K562 (cell line): ENCODE results near the gene RPL28. TPM values are rescaled to one million over a fixed set of nuclear protein-coding genes. Genes with fewer than 3 reads are reported as not detected.

ENCODE experiments used
- BRD4 ChIP-seq: fragments of 200-600 bp; sonication (generic); IDR thresholded peaks from 2 replicates; pipeline ENCODE4 v1.6.1; 2017; ENCODE audit warnings: inconsistent platforms
- CHAMP1 ChIP-seq: fragments of 450-650 bp; IDR thresholded peaks from 2 replicates; pipeline ENCODE4 v1.6.1; 2016; ENCODE audit warnings: mild to moderate bottlenecking
- CREB3L1 ChIP-seq: fragments of 450-650 bp; IDR thresholded peaks from 2 replicates; pipeline ENCODE4 v1.6.1; 2014; ENCODE audit warnings: low read depth, mild to moderate bottlenecking, moderate library complexity, borderline replicate concordance
- EP300 ChIP-seq: IDR thresholded peaks from 2 replicates; pipeline ENCODE4 v1.6.1; 2012; ENCODE audit warnings: low read length, improper control_type of control experiment
- FOXO4 ChIP-seq: fragments of 450-650 bp; formaldehyde crosslinking; IDR thresholded peaks from 2 replicates; pipeline ENCODE4 v1.4.0; 2020; ENCODE audit warnings: mild to moderate bottlenecking, moderate library complexity
- GTF3C2 ChIP-seq: IDR thresholded peaks from 3 replicates; pipeline ENCODE4 v1.6.1; 2011; ENCODE audit warnings: borderline replicate concordance, mild to moderate bottlenecking, moderate library complexity; ENCODE audit not compliant: insufficient read length; ENCODE audit errors: extremely low read depth
- HDAC8 ChIP-seq: fragments of 450-650 bp; IDR thresholded peaks from 2 replicates; pipeline ENCODE4 v1.6.1; 2016; ENCODE audit warnings: mild to moderate bottlenecking, missing genetic modification characterization, moderate library complexity, missing compliant biosample characterization
- IRF2 ChIP-seq: sonication (generic); formaldehyde crosslinking; IDR thresholded peaks from 2 replicates; pipeline ENCODE4 v1.8.1; 2022; ENCODE audit warnings: mild to moderate bottlenecking, missing genetic modification reagents
- LEF1 ChIP-seq: fragments of 450-650 bp; IDR thresholded peaks from 2 replicates; pipeline ENCODE4 v1.6.1; 2016; ENCODE audit warnings: mild to moderate bottlenecking
- PYGO2 ChIP-seq: fragments of 450-650 bp; IDR thresholded peaks from 2 replicates; pipeline ENCODE4 v1.6.1; 2016; ENCODE audit warnings: mild to moderate bottlenecking, missing genetic modification characterization, moderate library complexity, missing compliant biosample characterization
- RFX1 ChIP-seq: fragments of 450-650 bp; IDR thresholded peaks from 2 replicates; pipeline ENCODE4 v1.6.1; 2016; ENCODE audit warnings: mild to moderate bottlenecking, moderate library complexity
- RUNX1 ChIP-seq: sonication (generic); IDR thresholded peaks from 2 replicates; pipeline ENCODE4 v1.6.1; 2016; ENCODE audit warnings: antibody characterized with exemption, low read depth
- SIN3B ChIP-seq: fragments of 450-650 bp; IDR thresholded peaks from 2 replicates; pipeline ENCODE4 v1.6.1; 2017; ENCODE audit warnings: low read depth, mild to moderate bottlenecking, moderate library complexity
- SIRT6 ChIP-seq: IDR thresholded peaks from one replicate; pipeline ENCODE4 v1.6.1; 2012; ENCODE audit warnings: low read depth, mild to moderate bottlenecking, control low read depth, inconsistent platforms, low read length, moderate library complexity
- TAF15 ChIP-seq: fragments of 200-400 bp; formaldehyde crosslinking; IDR thresholded peaks from 2 replicates; pipeline ENCODE4 v1.6.1; 2017; ENCODE audit warnings: mild to moderate bottlenecking, low read depth, low read length, moderate library complexity
- TARDBP ChIP-seq: fragments of 450-650 bp; IDR thresholded peaks from 2 replicates; pipeline ENCODE4 v1.6.1; 2016
- YY1 ChIP-seq, 3 experiments: IDR thresholded peaks; 2 replicates each; pipeline ENCODE4 v1.6.1; 2011; ENCODE audit warnings: low read length in 2 of 3, mild to moderate bottlenecking in 2 of 3, moderate library complexity in 2 of 3, borderline replicate concordance in 1 of 3, control low read depth in 1 of 3, low read depth in 1 of 3; ENCODE audit not compliant: insufficient read depth in 3 of 3, insufficient replicate concordance in 2 of 3, control insufficient read depth in 1 of 3, insufficient read length in 1 of 3; ENCODE audit errors: extremely low read depth in 1 of 3
- ZNF197 ChIP-seq: fragments of 200-800 bp; sonication (Bioruptor generic); IDR thresholded peaks from 2 replicates; pipeline ENCODE4 v1.6.1; 2016; ENCODE audit warnings: low read depth, missing genetic modification characterization, missing compliant biosample characterization
- ZNF699 ChIP-seq: fragments of 250-450 bp; sonication (Bioruptor Pico); IDR thresholded peaks from 2 replicates; pipeline ENCODE4 v1.8.0; 2021; ENCODE audit warnings: mild to moderate bottlenecking, moderate library complexity; ENCODE audit not compliant: insufficient replicate concordance
- ZNF766 ChIP-seq: fragments of 200-800 bp; sonication (Bioruptor generic); conservative IDR thresholded peaks from 2 replicates; pipeline ENCODE4 v1.6.1; 2016; ENCODE audit warnings: missing genetic modification characterization, missing compliant biosample characterization
- polyA plus RNA-seq, 8 experiments: library from polyadenylated mRNA; depleted of rRNA in 4 of 8; stranded (reverse) in 5 of 8; unstranded in 3 of 8; fragments of >200 nt; fragmentation: Nextera tagmentation in 2 of 8; fragmentation: Illumina TruSeq in 1 of 8; extraction: Ambion mirVana in 2 of 8; extraction: Trizol in 1 of 8; gene quantifications; 2 replicates each; pipeline versions ENCODE4 v1.2.1 to v1.2.3, GENCODE V29; 2011 to 2014; ENCODE audit warnings: inconsistent platforms in 1 of 8, missing spikeins in 1 of 8
- total RNA-seq, 7 experiments: library from RNA; depleted of rRNA in 6 of 7; stranded (reverse); fragments of >200 nt in 6 of 7; fragmentation: Illumina TruSeq in 2 of 7; extraction: Trizol in 2 of 7; gene quantifications; 2 replicates each; pipeline versions ENCODE4 v1.2.1 to v1.2.3, GENCODE V29; 2011 to 2021; ENCODE audit warnings: low replicate concordance in 1 of 7

RPL28 gene
- total and polyA plus RNA-seq, 9 of the 15 experiments (the other 6 are each of a cell fraction or from before 2014, with no cell fraction given): 124 to 3,106 (median 622) TPM

- TF ChIP-seq ZNF766: peak; percentile 91
- TF ChIP-seq GTF3C2: no peak
- TF ChIP-seq EP300: no peak
- TF ChIP-seq RFX1: no peak
- no peak for TF ChIP-seq SIRT6
- TF ChIP-seq YY1 (IDR thresholded peaks at IDR 0.05; ENCODE audit: borderline replicate concordance in 1 of 3, control insufficient read depth in 1 of 3, extremely low read depth in 1 of 3, insufficient read depth in 3 of 3, insufficient read length in 1 of 3, insufficient replicate concordance in 2 of 3, low read depth in 1 of 3, low read length in 2 of 3): no peak
- TF ChIP-seq RUNX1: no peak
- TF ChIP-seq LEF1: no peak
- TF ChIP-seq CHAMP1: no peak; the same call in 1 of the 2 replicates
- TF ChIP-seq HDAC8 (tag): no peak
- TF ChIP-seq ZNF699 (CRISPR knock-in tag): no peak
- no peak for TF ChIP-seq BRD4
- no peak for TF ChIP-seq SIN3B
- peak; percentile 89 for TF ChIP-seq ZNF197 (CRISPR knock-in tag)
- no peak for TF ChIP-seq PYGO2 (tag)
- TF ChIP-seq CREB3L1: no peak
- no peak for TF ChIP-seq TAF15
- no peak for TF ChIP-seq IRF2 (CRISPR knock-in tag)
- TF ChIP-seq FOXO4 (CRISPR knock-in tag): no peak
- TF ChIP-seq TARDBP: no peak
These were observed 51.7 kb downstream of the RPL28 start (continued) for GRCh38 chr19:55437410-55437809.
